Endothelial cell of umbilical vein (primary cell): ENCODE measurements around the gene WDR93. TPM values are rescaled to one million over a fixed set of nuclear protein-coding genes. Genes with fewer than 3 reads are reported as not detected.

Source experiments
- BruUV-seq: library from RNA; stranded (reverse); fragments of 400-500 nt; replicated peaks from 2 replicates; lab custom pipeline; 2021; lab: Mats Ljungman, UMichigan
- CTCF ChIA-PET: fragments of 300-600, 350-600 bp; sonication (Branson Sonifier 250); formaldehyde crosslinking; loops from one replicate; lab custom pipeline; 2021; ENCODE audit warnings: antibody characterized with exemption, inconsistent platforms; lab: Charles Lee
- POLR2A ChIA-PET: fragments of 300-600, 350-600 bp; sonication (Branson Sonifier 250); formaldehyde crosslinking; loops from one replicate; lab custom pipeline; 2021; ENCODE audit warnings: antibody characterized with exemption, inconsistent platforms; lab: Charles Lee
- DNase-seq: peaks from one replicate; pipeline ENCODE4 v3.0.0-alpha.2; 2011; ENCODE audit warnings: low read depth, low spot score
- FAIRE-seq: peaks from 2 replicates; lab custom pipeline; 2011; peaks lifted over from hg19 to GRCh38; lab: Jason Lieb, UNC
- H2AFZ ChIP-seq: 2 replicates; pipeline ENCODE4 v1.6.0; 2012; ENCODE audit warnings: low read depth, low read length, control low read depth, inconsistent platforms
- H3K27ac ChIP-seq: 2 replicates; pipeline ENCODE4 v1.5.1; 2011; ENCODE audit warnings: low read depth, mild to moderate bottlenecking, control low read depth, low read length, moderate library complexity; ENCODE audit not compliant: insufficient read depth
- H3K27me3 ChIP-seq, 2 experiments: 2 replicates each; pipeline versions ENCODE4 v1.6.0 to v1.6.1; 2011; ENCODE audit warnings: low read length in 2 of 2, mixed read lengths in 1 of 2; ENCODE audit not compliant: control insufficient read depth in 2 of 2, insufficient read depth in 2 of 2
- H3K36me3 ChIP-seq, 2 experiments: 2 replicates in 1 of 2; 3 replicates in 1 of 2; pipeline ENCODE4 v1.5.1; 2011; ENCODE audit warnings: low read length in 2 of 2, mild to moderate bottlenecking in 1 of 2, moderate library complexity in 1 of 2; ENCODE audit not compliant: control insufficient read depth in 2 of 2, insufficient read depth in 2 of 2; ENCODE audit errors: extremely low read depth in 1 of 2
- H3K4me1 ChIP-seq: 3 replicates; pipeline ENCODE4 v1.5.1; 2011; ENCODE audit warnings: mild to moderate bottlenecking, low read length; ENCODE audit not compliant: control insufficient read depth, insufficient read depth; ENCODE audit errors: extremely low read depth
- H3K4me2 ChIP-seq: 2 replicates; pipeline ENCODE4 v1.6.1; 2011; ENCODE audit warnings: low read length, control low read depth, mixed read lengths; ENCODE audit not compliant: insufficient read depth
- H3K4me3 ChIP-seq, 3 experiments: fragments of 200-600 bp in 1 of 3; sonication (generic), shearing (Covaris generic) in 1 of 3; replicated peaks in 1 of 3; 2 replicates each; pipeline ENCODE4 v1.5.1; 2011 to 2016; ENCODE audit warnings: control low read depth in 3 of 3, low read length in 3 of 3, mild to moderate bottlenecking in 2 of 3, inconsistent platforms in 1 of 3, low read depth in 1 of 3, moderate library complexity in 1 of 3; ENCODE audit not compliant: insufficient read depth in 1 of 3
- H3K79me2 ChIP-seq: 2 replicates; pipeline ENCODE4 v1.6.0; 2012; ENCODE audit warnings: low read length, inconsistent platforms; ENCODE audit not compliant: control insufficient read depth, insufficient read depth
- H3K9ac ChIP-seq: replicated peaks from 2 replicates; pipeline ENCODE3; 2011; ENCODE audit warnings: low read length, control low read depth; ENCODE audit not compliant: insufficient read depth; ENCODE audit errors: extremely low read depth
- H3K9me1 ChIP-seq: replicated peaks from 3 replicates; pipeline ENCODE4 v1.6.0; 2011; ENCODE audit warnings: mild to moderate bottlenecking, low read length; ENCODE audit not compliant: control insufficient read depth, insufficient read depth; ENCODE audit errors: extremely low read depth
- H3K9me3 ChIP-seq: replicated peaks from 2 replicates; pipeline ENCODE4 v1.5.1; 2012; ENCODE audit warnings: low read length, inconsistent platforms; ENCODE audit not compliant: control insufficient read depth, insufficient read depth
- H4K20me1 ChIP-seq: replicated peaks from 2 replicates; pipeline ENCODE3; 2011; ENCODE audit warnings: mild to moderate bottlenecking, low read length; ENCODE audit not compliant: control insufficient read depth, insufficient read depth; ENCODE audit errors: extremely low read depth
- CTCF ChIP-seq, 2 donors: IDR thresholded peaks; 1 replicate in 1 of 2; 2 replicates in 1 of 2; pipeline ENCODE4 v1.5.1; 2011; ENCODE audit warnings: low read length in 2 of 2, mild to moderate bottlenecking in 2 of 2, moderate library complexity in 2 of 2, control low read depth in 1 of 2, inconsistent platforms in 1 of 2, low read depth in 1 of 2; ENCODE audit not compliant: insufficient read depth in 1 of 2; ENCODE audit errors: extremely low read depth in 1 of 2
- EZH2 ChIP-seq: IDR thresholded peaks from 2 replicates; pipeline ENCODE4 v1.6.1; 2012; ENCODE audit warnings: borderline replicate concordance, low read depth, mild to moderate bottlenecking, moderate library complexity, low read length, inconsistent platforms; ENCODE audit not compliant: severe bottlenecking
- FOS ChIP-seq: IDR thresholded peaks from 2 replicates; pipeline ENCODE4 v1.6.1; 2011; ENCODE audit warnings: mild to moderate bottlenecking, low read length, moderate library complexity, borderline replicate concordance; ENCODE audit not compliant: insufficient read depth
- GATA2 ChIP-seq: IDR thresholded peaks from 2 replicates; pipeline ENCODE4 v1.7.0; 2011; ENCODE audit warnings: low read depth, mild to moderate bottlenecking, moderate library complexity, mixed read lengths, low read length; ENCODE audit not compliant: insufficient read length, insufficient read depth
- JUN ChIP-seq: IDR thresholded peaks from 2 replicates; pipeline ENCODE4 v1.6.1; 2011; ENCODE audit warnings: borderline replicate concordance, low read depth; ENCODE audit not compliant: insufficient read length, insufficient read depth
- MAX ChIP-seq: IDR thresholded peaks from 2 replicates; pipeline ENCODE4 v1.6.1; 2011; ENCODE audit not compliant: insufficient read depth, insufficient read length
- MYC ChIP-seq: IDR thresholded peaks from one replicate; pipeline ENCODE4 v1.6.1; 2011; ENCODE audit warnings: mild to moderate bottlenecking, low read depth, low read length
- POLR2A ChIP-seq: IDR thresholded peaks from 2 replicates; pipeline ENCODE4 v1.6.1; 2012; ENCODE audit warnings: low read depth, mild to moderate bottlenecking, control low read depth, low read length
- POLR2AphosphoS5 ChIP-seq: IDR thresholded peaks from 2 replicates; pipeline ENCODE4 v1.6.1; 2012; ENCODE audit warnings: low read depth, mild to moderate bottlenecking, control low read depth, low read length, moderate library complexity; ENCODE audit not compliant: insufficient read depth
- dilution Hi-C: fragments of 300-500 bp; cut with MboI; formaldehyde crosslinking; loops from one replicate; pipeline ENCODE4 v1.15.0; 2019; ENCODE audit warnings: low sequenced_read_pairs; ENCODE audit not compliant: extremely low pct_ligation_motif_present
- intact Hi-C: fragments of 100-400 bp; cut with micrococcal nuclease; formaldehyde crosslinking; loops from one replicate; pipeline ENCODE4 v1.10.0; 2022
- polyA plus RNA-seq, 4 experiments: library from polyadenylated mRNA; depleted of rRNA in 3 of 4; stranded (reverse) in 3 of 4; unstranded in 1 of 4; fragments of >200 nt; gene quantifications; 2 replicates each; pipeline versions ENCODE4 v1.2.1 to v1.2.3, GENCODE V29; 2011 to 2012; ENCODE audit warnings: missing spikeins in 1 of 4
- total RNA-seq: library from RNA; stranded (reverse); gene quantifications from 2 replicates; pipeline ENCODE4 v1.2.3, GENCODE V29; 2021

Gene WDR93
- total and polyA plus RNA-seq, 2 donors (not counting 3 experiments of a cell fraction or from before 2014, with no cell fraction given) = 0.07 TPM; not detected in 1

DNA sequence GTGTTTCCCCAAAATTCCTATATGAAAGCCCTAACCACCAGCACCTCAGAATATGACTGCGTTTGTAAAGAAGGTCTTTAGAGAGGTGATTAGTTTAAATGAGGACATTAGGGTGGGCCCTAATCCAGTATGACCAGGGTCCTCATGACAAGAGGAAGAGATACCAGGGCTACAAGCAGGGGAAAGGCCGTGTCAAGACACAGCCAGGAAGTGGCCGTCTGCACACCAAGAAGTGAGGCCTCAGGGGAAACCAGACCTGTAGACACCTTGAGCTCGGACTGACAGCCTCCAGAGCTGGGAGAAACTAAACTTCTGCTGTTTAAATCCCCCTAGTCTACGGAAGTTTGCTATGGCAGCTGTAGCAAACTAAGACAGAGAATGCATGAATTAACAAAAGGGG is 49.6 kb upstream of the WDR93 start:
- Histone ChIP-seq H3K27me3 (no peaks in the 10 kb centered on the region), H3K27ac (no peak overlapping the region), H3K9ac (no peak overlapping the region), H3K9me1 (no peaks in the 10 kb centered on the region), H3K79me2 (no peaks in the 10 kb centered on the region), H3K4me3 (no peak overlapping the region), H2AFZ (no peak overlapping the region), H3K9me3 (no peaks in the 10 kb centered on the region), H3K4me1 (no peaks in the 10 kb centered on the region), H3K36me3 (peaks cover 0 to 13% of the 10 kb centered on the region in 2 experiments), H4K20me1 (no peaks in the 10 kb centered on the region), H3K4me2 (no peak overlapping the region)
- DNase-seq (no peak), FAIRE-seq (no peak)
- TF ChIP-seq MYC (no peak), GATA2 (no peak), FOS (no peak), MAX (no peak), POLR2AphosphoS5 (no peak), POLR2A (no peak), EZH2 (no peak), JUN (no peak), CTCF (IDR thresholded peaks at IDR 0.05; ENCODE audit: extremely low read depth in 1 of 2, insufficient read depth in 1 of 2, low read depth in 1 of 2, low read length in 2 of 2) (no peak)
- ChIA-PET POLR2A (no interaction called here), CTCF (interaction anchor here (2.0 kb wide), 1 partner anchor 32 kb away, joined by 6 read pairs; no protein-coding TSS in a partner anchor)
- BruUV-seq = no TSS peak
- dilution Hi-C loops (no loop called here), intact Hi-C loops (no loop called here)
